Chondrocyte (in vitro differentiated cells): ENCODE measurements around the gene ESYT1. TPM values are rescaled to one million over a fixed set of nuclear protein-coding genes. Genes with fewer than 3 reads are reported as not detected.

ENCODE experiments used
- DNase-seq: peaks from one replicate; pipeline ENCODE4 v3.0.0; 2021; ENCODE audit warnings: mixed read lengths, low spot score
- H3K27ac Mint-ChIP-seq: one replicate; pipeline ENCODE4 v1.8.0; 2021; ENCODE audit warnings: mild to moderate bottlenecking, moderate library complexity, mixed read lengths; ENCODE audit not compliant: unreplicated experiment
- H3K27me3 Mint-ChIP-seq: 2 replicates; pipeline ENCODE4 v1.8.0; 2021; ENCODE audit warnings: low read depth, mixed read lengths
- H3K36me3 Mint-ChIP-seq: 2 replicates; pipeline ENCODE4 v1.8.0; 2021; ENCODE audit warnings: low read depth, mixed read lengths
- H3K4me1 Mint-ChIP-seq: 2 replicates; pipeline ENCODE4 v1.8.0; 2021; ENCODE audit warnings: low read depth, mild to moderate bottlenecking, mixed read lengths
- H3K4me3 Mint-ChIP-seq: one replicate; pipeline ENCODE4 v1.8.0; 2021; ENCODE audit warnings: mild to moderate bottlenecking, moderate library complexity, mixed read lengths; ENCODE audit not compliant: unreplicated experiment
- H3K9me3 Mint-ChIP-seq: 2 replicates; pipeline ENCODE4 v1.8.0; 2021; ENCODE audit warnings: low read depth, mixed read lengths
- total RNA-seq: library from RNA; stranded (reverse); gene quantifications from 3 replicates; pipeline ENCODE4 v1.2.1, GENCODE V29; 2021
- TF ChIP-seq, protein P1 (sequence below): fragments of 200-600 bp; sonication (generic); IDR thresholded peaks from 2 replicates; pipeline ENCODE4 v1.5.0; 2021; ENCODE audit warnings: antibody characterized with exemption, mild to moderate bottlenecking, moderate library complexity

The ESYT1 gene
- total RNA-seq, 1 donor from 2014 or later = 155 TPM

DNA sequence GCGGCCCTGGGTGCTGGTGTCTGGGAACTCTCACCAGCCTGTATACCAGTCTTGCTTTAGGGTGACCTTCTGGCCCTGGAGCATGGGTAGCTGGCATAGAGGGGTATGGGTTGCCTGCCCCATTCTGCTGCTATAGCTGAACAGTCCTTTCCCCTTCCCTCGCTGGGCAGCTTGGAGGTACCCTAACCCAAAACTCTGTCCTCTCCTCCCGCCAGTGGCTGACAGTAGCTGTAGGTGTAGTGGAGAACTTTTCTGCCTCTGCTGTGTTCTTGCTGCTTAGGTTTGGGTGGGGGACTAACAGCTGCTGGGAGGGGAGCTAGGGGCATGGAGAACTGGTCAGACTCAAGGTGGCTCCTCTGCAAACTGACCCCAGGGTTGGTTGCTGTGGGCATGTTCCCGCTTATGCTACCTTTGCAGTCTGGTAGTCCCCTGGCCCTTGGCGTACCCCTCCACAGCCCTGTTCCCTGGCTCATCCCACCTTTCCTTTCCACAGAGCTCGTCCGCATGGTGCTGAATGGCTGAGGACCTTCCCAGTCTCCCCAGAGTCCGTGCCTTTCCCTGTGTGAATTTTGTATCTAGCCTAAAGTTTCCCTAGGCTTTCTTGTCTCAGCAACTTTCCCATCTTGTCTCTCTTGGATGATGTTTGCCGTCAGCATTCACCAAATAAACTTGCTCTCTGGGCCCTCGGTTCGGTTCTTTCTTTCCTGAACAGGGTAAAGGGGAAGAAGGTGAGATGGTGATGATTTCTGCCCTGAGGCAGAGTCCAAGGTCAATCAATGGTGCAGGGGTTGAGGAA lies 33.0 kb downstream of the ESYT1 start:
- Mint-ChIP-seq H3K4me1 (peaks cover 37% of the 10 kb centered on the region), H3K9me3 (no peaks in the 10 kb centered on the region), H3K4me3 (peak overlapping the region; percentile 94), H3K27me3 (no peaks in the 10 kb centered on the region), H3K36me3 (peaks cover 42% of the 10 kb centered on the region), H3K27ac (peak overlapping the region; percentile 99)
- TF ChIP-seq, protein P1, sequence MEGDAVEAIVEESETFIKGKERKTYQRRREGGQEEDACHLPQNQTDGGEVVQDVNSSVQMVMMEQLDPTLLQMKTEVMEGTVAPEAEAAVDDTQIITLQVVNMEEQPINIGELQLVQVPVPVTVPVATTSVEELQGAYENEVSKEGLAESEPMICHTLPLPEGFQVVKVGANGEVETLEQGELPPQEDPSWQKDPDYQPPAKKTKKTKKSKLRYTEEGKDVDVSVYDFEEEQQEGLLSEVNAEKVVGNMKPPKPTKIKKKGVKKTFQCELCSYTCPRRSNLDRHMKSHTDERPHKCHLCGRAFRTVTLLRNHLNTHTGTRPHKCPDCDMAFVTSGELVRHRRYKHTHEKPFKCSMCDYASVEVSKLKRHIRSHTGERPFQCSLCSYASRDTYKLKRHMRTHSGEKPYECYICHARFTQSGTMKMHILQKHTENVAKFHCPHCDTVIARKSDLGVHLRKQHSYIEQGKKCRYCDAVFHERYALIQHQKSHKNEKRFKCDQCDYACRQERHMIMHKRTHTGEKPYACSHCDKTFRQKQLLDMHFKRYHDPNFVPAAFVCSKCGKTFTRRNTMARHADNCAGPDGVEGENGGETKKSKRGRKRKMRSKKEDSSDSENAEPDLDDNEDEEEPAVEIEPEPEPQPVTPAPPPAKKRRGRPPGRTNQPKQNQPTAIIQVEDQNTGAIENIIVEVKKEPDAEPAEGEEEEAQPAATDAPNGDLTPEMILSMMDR = no peak
- peak; percentile 53 for DNase-seq

- Mint-ChIP-seq H3K9me3 (no peaks in the 10 kb centered on the region), H3K27ac (peak overlapping the region; percentile 99), H3K36me3 (peaks cover 42% of the 10 kb centered on the region), H3K4me3 (peak overlapping the region; percentile 94), H3K27me3 (no peaks in the 10 kb centered on the region), H3K4me1 (peaks cover 37% of the 10 kb centered on the region)
- no peak for DNase-seq
- TF ChIP-seq, protein P1 = no peak
Observed at GRCh38 chr12:56161690-56162351, 33.8 kb downstream of the ESYT1 start.

DNA sequence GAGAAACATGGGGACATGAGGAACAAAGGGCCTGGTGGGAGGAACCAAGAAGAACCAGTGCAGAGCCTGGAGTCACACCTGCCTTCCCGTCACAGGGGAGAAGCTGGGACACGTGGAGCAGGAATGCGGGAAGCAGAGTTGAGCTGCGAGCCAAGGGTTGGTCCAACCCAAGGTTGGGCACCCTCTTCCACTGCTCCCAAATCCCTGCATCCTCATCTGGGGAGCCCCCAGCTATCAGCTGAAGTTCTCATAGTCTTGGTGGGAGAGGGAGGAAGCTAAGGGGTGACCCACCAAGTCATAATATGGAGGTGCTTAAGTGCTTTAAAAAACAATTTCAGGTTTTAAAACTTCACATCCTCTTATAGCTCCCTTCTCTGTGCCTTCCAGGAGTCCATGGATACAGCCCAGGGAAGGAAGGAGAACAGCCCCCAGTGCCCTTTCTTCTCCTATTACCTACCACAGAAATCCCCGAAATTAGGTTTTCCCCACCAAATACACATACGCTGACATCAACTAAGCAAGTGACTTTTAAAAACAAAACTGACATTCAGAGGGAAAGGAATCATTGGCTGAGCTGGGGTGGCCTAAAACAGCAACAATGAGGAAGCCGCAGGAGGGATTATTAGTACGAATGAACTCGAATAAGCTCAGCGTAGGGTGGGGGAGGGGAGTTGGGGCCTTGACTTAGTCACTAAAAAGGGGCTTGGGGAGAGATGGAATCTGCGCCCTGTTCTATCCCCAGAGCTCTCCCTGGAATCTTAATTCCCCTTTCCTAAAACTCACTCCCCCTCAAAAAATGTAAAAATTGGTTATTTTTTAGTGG lies 34.6 kb downstream of the ESYT1 start:
- H3K27me3 Mint-ChIP-seq = no peaks in the 10 kb centered on the region
- no peak overlapping the region for H3K4me3 Mint-ChIP-seq
- H3K36me3 Mint-ChIP-seq = peaks cover 47% of the 10 kb centered on the region

GRCh38 chr12:56163533-56164344 lies 35.7 kb downstream of the ESYT1 start:
- Mint-ChIP-seq H3K36me3 (peaks cover 50% of the 10 kb centered on the region), H3K4me3 (no peak overlapping the region)
- TF ChIP-seq, protein P1 = no peak

More for the DNA sequence above, 34.6 kb downstream of the ESYT1 start:
- TF ChIP-seq, protein P1 = no peak
- no peak for DNase-seq
- Mint-ChIP-seq H3K27ac (peak overlapping the region; percentile 75), H3K4me1 (peaks cover 29% of the 10 kb centered on the region), H3K9me3 (no peaks in the 10 kb centered on the region)

More at GRCh38 chr12:56163533-56164344, 35.7 kb downstream of the ESYT1 start:
- H3K9me3 Mint-ChIP-seq = no peaks in the 10 kb centered on the region
- H3K27ac Mint-ChIP-seq = peak overlapping the region; percentile 75
- H3K4me1 Mint-ChIP-seq = peaks cover 28% of the 10 kb centered on the region
- DNase-seq = no peak
- no peaks in the 10 kb centered on the region for H3K27me3 Mint-ChIP-seq
